ENCODE data around the gene SPRY4. TPM values are rescaled to one million over a fixed set of nuclear protein-coding genes. Genes with fewer than 3 reads are reported as not detected.
A peak's percentile ranks its signal among the peaks of the same experiment; 100 is the strongest.

Gene SPRY4
- total and polyA plus RNA-seq, 2 of the 13 experiments (the other 11 are each of a cell fraction or from before 2014, with no cell fraction given), result 8.9 to 17.8 TPM

GRCh38 chr5:142295084-142295758 is 29.6 kb downstream of the SPRY4 start:
- Histone ChIP-seq H2AFZ (ENCODE audit: low read length) (no peak overlapping the region), H4K20me1 (ENCODE audit: insufficient read depth, low read length) (no peaks in the 10 kb centered on the region), H3K4me1 (ENCODE audit: insufficient read depth, low read length) (peaks cover 62% of the 10 kb centered on the region), H3K27me3 (ENCODE audit: control insufficient read depth in 1 of 2, insufficient read depth in 2 of 2, low read length in 2 of 2) (no peaks in the 10 kb centered on the region), H3K79me2 (ENCODE audit: insufficient read depth, low read length) (no peaks in the 10 kb centered on the region), H3K9ac (ENCODE audit: insufficient read depth, low read depth, low read length) (no peak overlapping the region), H3K4me3 (replicated peaks in 1 of 3; ENCODE audit: insufficient read depth in 1 of 3, low read depth in 2 of 3, low read length in 3 of 3) (no peak overlapping the region), H3K36me3 (replicated peaks in 1 of 2; ENCODE audit: control insufficient read depth in 1 of 2, insufficient read depth in 2 of 2, low read length in 2 of 2) (no peaks in the 10 kb centered on the region), H3K4me2 (ENCODE audit: low read depth, low read length) (peak overlapping the region; percentile 6; the same call in 1 of the 2 replicates), H3K9me3 (ENCODE audit: low read length) (no peaks in the 10 kb centered on the region), H3K27ac (ENCODE audit: extremely low read length, insufficient read depth, low read length) (peak overlapping the region; percentile 44)
- no peak for FAIRE-seq
- 84% methylated on average over 23 of the region's 23 CpGs for WGBS (ENCODE audit: low lambda C conversion rate)
- DNase-seq (ENCODE audit: low spot score), result no peak
- CTCF ChIA-PET (ENCODE audit: low intra/inter-chr PET ratio, low total read pairs), result no interaction called here
- no TSS peak for BruUV-seq (replicated peaks)
- POLR2A ChIA-PET, result interaction anchor here (0.7 kb wide), 1 partner anchor 596 kb away, joined by 3 read pairs; no protein-coding TSS in a partner anchor
- in situ Hi-C loops (cut with HindIII; ENCODE audit: extremely low pct_ligation_motif_present, low pct_unique_long_range_greater_than_20kb), result no loop called here
- ATAC-seq, result peak; percentile 58
- intact Hi-C loops (cut with micrococcal nuclease; ENCODE audit: unreplicated experiment), result no loop called here
- TF ChIP-seq ZFP62 (CRISPR knock-in tag; IDR thresholded peaks at IDR 0.05), result no peak
- TF ChIP-seq PCBP1 (IDR thresholded peaks at IDR 0.05; ENCODE audit: borderline replicate concordance, low read depth, low read length), result no peak
- TF ChIP-seq ZBTB4 (CRISPR knock-in tag; IDR thresholded peaks at IDR 0.05; ENCODE audit: borderline replicate concordance), result peak; percentile 19; the same call in 1 of the 2 replicates
- peak; percentile 67 for TF ChIP-seq ZBTB33 (CRISPR knock-in tag; IDR thresholded peaks at IDR 0.05)
- TF ChIP-seq ZNF879 (CRISPR knock-in tag; IDR thresholded peaks at IDR 0.05), result no peak
- TF ChIP-seq ZBTB7A (CRISPR knock-in tag; IDR thresholded peaks at IDR 0.05), result no peak
- peak; percentile 79 for TF ChIP-seq ZBTB38 (CRISPR knock-in tag; IDR thresholded peaks at IDR 0.05)
- TF ChIP-seq JDP2 (CRISPR knock-in tag; IDR thresholded peaks at IDR 0.05; ENCODE audit: borderline replicate concordance), result no peak
- peak; percentile 23; the same call in 1 of the 2 replicates for TF ChIP-seq ZNF687 (CRISPR knock-in tag; IDR thresholded peaks at IDR 0.05)

Data from HepG2 (cell line).